GM12864 (cell line): ENCODE measurements around the gene IKBKG.
"Not testable (repeated sequence)": the region's sequence is repeated elsewhere in the genome, so short reads cannot be mapped to it uniquely, and the experiment has no call there.

Source experiments
- DNase-seq: peaks from one replicate; pipeline ENCODE4 v3.0.0-alpha.2; 2011; ENCODE audit warnings: low read depth
- H3K4me3 ChIP-seq: 2 replicates; pipeline ENCODE4 v1.5.1; 2011; ENCODE audit warnings: mild to moderate bottlenecking, low read depth, low read length, control low read depth
- CTCF ChIP-seq: IDR thresholded peaks from 2 replicates; pipeline ENCODE4 v1.5.1; 2011; ENCODE audit warnings: low read depth, mild to moderate bottlenecking, moderate library complexity, low read length, control low read depth, inconsistent platforms; ENCODE audit errors: missing control alignments

IKBKG gene

GRCh38 chrX:154547245-154548027 is at the start of gene IKBKG:
IKBKG (plus strand) TSS chrX:154547620; CDS start chrX:154552003, 4,383 bp downstream.
- H3K4me3 ChIP-seq: peak within 1 kb of the TSS; percentile 60
- TF ChIP-seq CTCF: no peak
- peak; percentile 55 for DNase-seq

GRCh38 chrX:154501423-154501822 is 46.0 kb upstream of the IKBKG start:
- DNase-seq, H3K4me3 ChIP-seq: not testable (repeated sequence)

- no peak overlapping the region for H3K4me3 ChIP-seq
- no peak for DNase-seq
- no peak for TF ChIP-seq CTCF
Observed at GRCh38 chrX:154502098-154502497, 45.3 kb upstream of the IKBKG start.

GRCh38 chrX:154502989-154503388 is 44.4 kb upstream of the IKBKG start:
- H3K4me3 ChIP-seq: no peak overlapping the region
- no peak for TF ChIP-seq CTCF
- no peak for DNase-seq

- no peak overlapping the region for H3K4me3 ChIP-seq
- no peak for DNase-seq
- TF ChIP-seq CTCF: no peak
Observed at GRCh38 chrX:154505734-154506133, 41.7 kb upstream of the IKBKG start.

GRCh38 chrX:154506483-154507332 is 40.7 kb upstream of the IKBKG start:
- TF ChIP-seq CTCF: no peak
- no peak overlapping the region for H3K4me3 ChIP-seq
- DNase-seq: no peak

GRCh38 chrX:154507673-154508383 is 39.6 kb upstream of the IKBKG start:
- DNase-seq: no peak
- no peak overlapping the region for H3K4me3 ChIP-seq
- TF ChIP-seq CTCF: no peak
